Measurements from ENCODE around the gene FHIT. TPM values are rescaled to one million over a fixed set of nuclear protein-coding genes. Genes with fewer than 3 reads are reported as not detected.

FHIT gene
- total and polyA plus RNA-seq, 4 donors: 2.1 to 14.7 (median 6.6) TPM

GRCh38 chr3:60952055-60952454, 299.2 kb downstream of the FHIT start:
- H3K36me3 ChIP-seq (ENCODE audit: control insufficient read depth in 4 of 4, insufficient read depth in 3 of 4, low read depth in 1 of 4, low read length in 3 of 4): no peaks in the 10 kb centered on the region
- no peak overlapping the region for H3K9ac ChIP-seq (ENCODE audit: low read depth in 1 of 2, low read length in 2 of 2)
- no peak for DNase-seq (ENCODE audit: low spot score)
- peaks cover 0 to 7% (median 4%) of the 10 kb centered on the region in 4 donors for H3K9me3 ChIP-seq (ENCODE audit: control insufficient read depth in 4 of 4, low read length in 3 of 4)
- H3K27me3 ChIP-seq (ENCODE audit: control insufficient read depth in 4 of 4, insufficient read depth in 4 of 4, low read length in 3 of 4): no peaks in the 10 kb centered on the region
- no peaks in the 10 kb centered on the region for H3K4me1 ChIP-seq (ENCODE audit: control insufficient read depth in 4 of 4, insufficient read depth in 4 of 4, low read length in 3 of 4)
- TF ChIP-seq JUND (IDR thresholded peaks at IDR 0.05) (no peak), TAF1 (conservative IDR thresholded peaks at IDR 0.05) (no peak)
- H3K4me3 ChIP-seq (ENCODE audit: low read depth in 1 of 3, low read length in 3 of 3): no peak overlapping the region
- no peak overlapping the region for H3K27ac ChIP-seq (ENCODE audit: low read depth in 1 of 2, low read length in 2 of 2)
- 75% methylated on average over 6 of the region's 6 CpGs for WGBS

DNA sequence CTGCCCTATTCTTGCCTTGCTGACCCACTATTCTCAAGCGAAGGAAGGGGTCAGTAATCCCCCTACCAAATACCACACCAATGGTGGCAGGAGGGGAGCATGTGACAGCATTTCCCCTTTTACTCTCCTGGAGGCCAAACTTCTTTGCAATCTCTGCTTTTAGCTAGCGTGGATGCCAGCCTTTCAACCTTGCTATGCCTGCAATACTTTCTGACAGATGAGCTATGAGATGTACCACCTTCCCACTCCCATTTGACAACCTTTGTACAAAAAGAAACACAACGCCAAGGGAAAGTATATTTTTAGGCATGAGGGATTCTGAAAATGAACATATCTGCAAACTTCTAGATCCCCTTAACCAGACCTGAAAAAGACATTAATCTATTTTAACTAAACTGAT, 302.1 kb downstream of the FHIT start:
- no peak for DNase-seq (ENCODE audit: low spot score)
- Histone ChIP-seq H3K4me1 (ENCODE audit: control insufficient read depth in 4 of 4, insufficient read depth in 4 of 4, low read length in 3 of 4) (no peaks in the 10 kb centered on the region), H3K27me3 (ENCODE audit: control insufficient read depth in 4 of 4, insufficient read depth in 4 of 4, low read length in 3 of 4) (no peaks in the 10 kb centered on the region), H3K27ac (ENCODE audit: low read depth in 1 of 2, low read length in 2 of 2) (no peak overlapping the region), H3K36me3 (ENCODE audit: control insufficient read depth in 4 of 4, insufficient read depth in 3 of 4, low read depth in 1 of 4, low read length in 3 of 4) (no peaks in the 10 kb centered on the region), H3K9me3 (ENCODE audit: control insufficient read depth in 4 of 4, low read length in 3 of 4) (no peaks in the 10 kb centered on the region), H3K9ac (ENCODE audit: low read depth in 1 of 2, low read length in 2 of 2) (no peak overlapping the region), H3K4me3 (ENCODE audit: low read depth in 1 of 3, low read length in 3 of 3) (no peak overlapping the region)
- TF ChIP-seq TAF1 (conservative IDR thresholded peaks at IDR 0.05): no peak
- no peak for TF ChIP-seq ATF3 (IDR thresholded peaks at IDR 0.05)
- TF ChIP-seq FOXA1 (IDR thresholded peaks at IDR 0.05): no peak
- TF ChIP-seq MAX (IDR thresholded peaks at IDR 0.05): no peak
- TF ChIP-seq REST (IDR thresholded peaks at IDR 0.05): no peak
- TF ChIP-seq HNF4A (conservative IDR thresholded peaks at IDR 0.05): no peak
- no peak for TF ChIP-seq RAD21 (IDR thresholded peaks at IDR 0.05)
- TF ChIP-seq FOXA2 (IDR thresholded peaks at IDR 0.05): no peak
- TF ChIP-seq ZBTB33 (IDR thresholded peaks at IDR 0.05): no peak
- TF ChIP-seq EGR1 (IDR thresholded peaks at IDR 0.05; ENCODE audit: low read depth in 2 of 2): no peak
- no peak for TF ChIP-seq HNF4G (IDR thresholded peaks at IDR 0.05)
- TF ChIP-seq GABPA (IDR thresholded peaks at IDR 0.05 in 1 of 2, conservative IDR thresholded peaks at IDR 0.05 in 1 of 2): no peak
- no peak for TF ChIP-seq RXRA (IDR thresholded peaks at IDR 0.05)
- TF ChIP-seq YY1 (IDR thresholded peaks at IDR 0.05): no peak
- TF ChIP-seq, protein P1, sequence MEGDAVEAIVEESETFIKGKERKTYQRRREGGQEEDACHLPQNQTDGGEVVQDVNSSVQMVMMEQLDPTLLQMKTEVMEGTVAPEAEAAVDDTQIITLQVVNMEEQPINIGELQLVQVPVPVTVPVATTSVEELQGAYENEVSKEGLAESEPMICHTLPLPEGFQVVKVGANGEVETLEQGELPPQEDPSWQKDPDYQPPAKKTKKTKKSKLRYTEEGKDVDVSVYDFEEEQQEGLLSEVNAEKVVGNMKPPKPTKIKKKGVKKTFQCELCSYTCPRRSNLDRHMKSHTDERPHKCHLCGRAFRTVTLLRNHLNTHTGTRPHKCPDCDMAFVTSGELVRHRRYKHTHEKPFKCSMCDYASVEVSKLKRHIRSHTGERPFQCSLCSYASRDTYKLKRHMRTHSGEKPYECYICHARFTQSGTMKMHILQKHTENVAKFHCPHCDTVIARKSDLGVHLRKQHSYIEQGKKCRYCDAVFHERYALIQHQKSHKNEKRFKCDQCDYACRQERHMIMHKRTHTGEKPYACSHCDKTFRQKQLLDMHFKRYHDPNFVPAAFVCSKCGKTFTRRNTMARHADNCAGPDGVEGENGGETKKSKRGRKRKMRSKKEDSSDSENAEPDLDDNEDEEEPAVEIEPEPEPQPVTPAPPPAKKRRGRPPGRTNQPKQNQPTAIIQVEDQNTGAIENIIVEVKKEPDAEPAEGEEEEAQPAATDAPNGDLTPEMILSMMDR (IDR thresholded peaks at IDR 0.05; ENCODE audit: low read depth, low read length, missing input control): no peak
- no peak for TF ChIP-seq NR2F2 (IDR thresholded peaks at IDR 0.05)
- no peak for TF ChIP-seq JUND (IDR thresholded peaks at IDR 0.05)
- TF ChIP-seq SP1 (IDR thresholded peaks at IDR 0.05): no peak
- WGBS: 93% methylated on average over 3 of the region's 3 CpGs

Data from liver (tissue), 9 donors.